C4-2B (cell line): Measurements from ENCODE around the gene RHBDD3.

Source experiments
- CTCF ChIP-seq: fragments of 450-650 bp; conservative IDR thresholded peaks from 2 replicates; pipeline ENCODE4 v1.5.1; 2017; ENCODE audit warnings: mild to moderate bottlenecking
- ZFX ChIP-seq: fragments of 450-650 bp; IDR thresholded peaks from 2 replicates; pipeline ENCODE4 v1.6.1; 2017

- TF ChIP-seq CTCF (no peak), ZFX (no peak)
These were observed 13.5 kb downstream of the RHBDD3 start for GRCh38 chr22:29254286-29254660.
